Neural progenitor cell (in vitro differentiated cells): ENCODE data around the gene CXCL12.

Experiments used
- EZH2 ChIP-seq: fragments of 200-600 bp; sonication (generic); IDR thresholded peaks from 2 replicates; pipeline ENCODE4 v1.6.1; 2017; ENCODE audit warnings: antibody characterized with exemption, mild to moderate bottlenecking, moderate library complexity
- TF ChIP-seq, protein P1 (sequence below): fragments of 200-600 bp; sonication (generic); IDR thresholded peaks from 2 replicates; pipeline ENCODE4 v1.5.1; 2017; ENCODE audit warnings: antibody characterized with exemption, mild to moderate bottlenecking

DNA sequence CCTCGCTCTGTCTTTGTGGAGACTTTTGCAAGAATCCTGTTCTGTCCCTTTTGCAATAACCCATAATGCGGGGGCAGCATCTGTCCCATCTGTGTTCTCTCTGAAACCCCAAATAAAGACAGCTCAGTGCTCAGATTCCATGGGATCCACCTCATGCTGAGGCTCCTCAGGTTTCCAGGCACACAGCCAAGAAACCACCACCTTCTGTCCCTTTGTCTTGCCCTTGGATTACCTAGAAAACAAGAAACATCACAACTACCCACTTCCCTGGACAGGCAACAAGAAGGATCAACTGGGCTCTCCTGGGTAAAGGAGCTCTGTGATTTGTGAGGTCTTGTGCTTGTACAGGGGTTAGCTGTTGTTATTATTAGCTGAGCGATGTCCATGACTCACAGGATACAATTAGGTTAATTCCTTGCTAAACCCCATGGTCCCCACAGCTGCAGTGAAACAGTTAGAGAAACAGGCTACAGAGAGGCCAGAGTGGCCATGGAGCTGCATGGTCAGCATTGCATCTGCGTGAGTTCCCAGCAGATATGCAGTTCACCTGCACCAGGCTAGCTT, 50.2 kb downstream of the CXCL12 start:
- TF ChIP-seq, protein P1, sequence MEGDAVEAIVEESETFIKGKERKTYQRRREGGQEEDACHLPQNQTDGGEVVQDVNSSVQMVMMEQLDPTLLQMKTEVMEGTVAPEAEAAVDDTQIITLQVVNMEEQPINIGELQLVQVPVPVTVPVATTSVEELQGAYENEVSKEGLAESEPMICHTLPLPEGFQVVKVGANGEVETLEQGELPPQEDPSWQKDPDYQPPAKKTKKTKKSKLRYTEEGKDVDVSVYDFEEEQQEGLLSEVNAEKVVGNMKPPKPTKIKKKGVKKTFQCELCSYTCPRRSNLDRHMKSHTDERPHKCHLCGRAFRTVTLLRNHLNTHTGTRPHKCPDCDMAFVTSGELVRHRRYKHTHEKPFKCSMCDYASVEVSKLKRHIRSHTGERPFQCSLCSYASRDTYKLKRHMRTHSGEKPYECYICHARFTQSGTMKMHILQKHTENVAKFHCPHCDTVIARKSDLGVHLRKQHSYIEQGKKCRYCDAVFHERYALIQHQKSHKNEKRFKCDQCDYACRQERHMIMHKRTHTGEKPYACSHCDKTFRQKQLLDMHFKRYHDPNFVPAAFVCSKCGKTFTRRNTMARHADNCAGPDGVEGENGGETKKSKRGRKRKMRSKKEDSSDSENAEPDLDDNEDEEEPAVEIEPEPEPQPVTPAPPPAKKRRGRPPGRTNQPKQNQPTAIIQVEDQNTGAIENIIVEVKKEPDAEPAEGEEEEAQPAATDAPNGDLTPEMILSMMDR: no peak
- TF ChIP-seq EZH2: no peak
